Hematopoietic multipotent progenitor cell treated with erythropoietin and hydrocortisone succinate and interleukin-3 and kit ligand, for 6 days (in vitro differentiated cells): ENCODE measurements around the gene IL1RL2.

Source experiments
- DNase-seq: peaks from one replicate; pipeline ENCODE4 v3.0.0-alpha.2; 2015

Gene IL1RL2

GRCh38 chr2:102159295-102159694 is 27.5 kb upstream of the IL1RL2 start:
- no peak for DNase-seq

- peak; percentile 15 for DNase-seq
These were observed 20.5 kb upstream of the IL1RL2 start for GRCh38 chr2:102166189-102166845.

- DNase-seq, result no peak
These were observed 18.6 kb upstream of the IL1RL2 start for GRCh38 chr2:102168026-102168771.

- DNase-seq, result peak; percentile 53
These were observed 14.9 kb upstream of the IL1RL2 start for GRCh38 chr2:102171946-102172345.

- DNase-seq, result peak; percentile 13
These were observed 14.1 kb upstream of the IL1RL2 start for GRCh38 chr2:102172745-102173144.

GRCh38 chr2:102176172-102176571 is 10.7 kb upstream of the IL1RL2 start:
- DNase-seq, result no peak

- DNase-seq, result no peak
These were observed 8.9 kb upstream of the IL1RL2 start for GRCh38 chr2:102177814-102178478.

GRCh38 chr2:102179061-102179460 is 7.8 kb upstream of the IL1RL2 start:
- DNase-seq, result no peak

GRCh38 chr2:102179788-102180686 is 6.8 kb upstream of the IL1RL2 start:
- no peak for DNase-seq

GRCh38 chr2:102180687-102180999 is 6.2 kb upstream of the IL1RL2 start:
- DNase-seq, result no peak

GRCh38 chr2:102181376-102181775 is 5.4 kb upstream of the IL1RL2 start:
- no peak for DNase-seq

- DNase-seq, result no peak
These were observed 4.7 kb upstream of the IL1RL2 start for GRCh38 chr2:102181919-102182635.

- no peak for DNase-seq
These were observed 2.8 kb upstream of the IL1RL2 start for GRCh38 chr2:102184018-102184417.

- no peak for DNase-seq
These were observed 2.3 kb upstream of the IL1RL2 start for GRCh38 chr2:102184568-102184967.

- DNase-seq, result peak; percentile 11
These were observed 1.5 kb upstream of the IL1RL2 start for GRCh38 chr2:102185347-102185746.

- DNase-seq, result peak; percentile 36
These were observed 800 bp downstream of the IL1RL2 start for GRCh38 chr2:102187496-102188150.

GRCh38 chr2:102190430-102191107 is 3.7 kb downstream of the IL1RL2 start:
- no peak for DNase-seq

GRCh38 chr2:102191501-102191900 is 4.7 kb downstream of the IL1RL2 start:
- no peak for DNase-seq

GRCh38 chr2:102193074-102193473 is 6.3 kb downstream of the IL1RL2 start:
- DNase-seq, result no peak

GRCh38 chr2:102194609-102195268 is 7.9 kb downstream of the IL1RL2 start:
- DNase-seq, result no peak
